Activated T-helper 1 cell treated with anti-CD3 and anti-CD28 coated beads, Interleukin-12 subunit alpha, Interleukin-12 subunit beta, Interleukin-2, Interleukin-4 antibody, amounts not matched to agents 30 ng/mL and 10 ng/mL and 1 ng/mL, durations not matched to agents 14 hours and 24 hours and 36 hours (primary cell): ENCODE measurements around the gene FAM234A. TPM values are rescaled to one million over a fixed set of nuclear protein-coding genes. Genes with fewer than 3 reads are reported as not detected.

Experiments used
- DNase-seq: peaks from one replicate; pipeline ENCODE4 v3.0.0; 2021; ENCODE audit warnings: low spot score
- H3K27ac Mint-ChIP-seq: one replicate; pipeline ENCODE4 v1.8.0; 2021; ENCODE audit warnings: mild to moderate bottlenecking, mixed read lengths
- H3K27me3 Mint-ChIP-seq: one replicate; pipeline ENCODE4 v1.8.0; 2022; ENCODE audit warnings: mild to moderate bottlenecking, moderate library complexity, mixed read lengths; ENCODE audit not compliant: insufficient read depth
- H3K36me3 Mint-ChIP-seq: one replicate; pipeline ENCODE4 v1.8.0; 2021; ENCODE audit warnings: low read depth, mixed read lengths
- H3K4me1 Mint-ChIP-seq: one replicate; pipeline ENCODE4 v1.8.0; 2021; ENCODE audit warnings: low read depth, mixed read lengths
- H3K4me3 Mint-ChIP-seq: one replicate; pipeline ENCODE4 v1.8.0; 2021; ENCODE audit warnings: mild to moderate bottlenecking, moderate library complexity, mixed read lengths
- H3K9me3 Mint-ChIP-seq: one replicate; pipeline ENCODE4 v1.8.0; 2021; ENCODE audit warnings: mixed read lengths
- intact Hi-C: fragments of 100-400 bp; cut with micrococcal nuclease; formaldehyde crosslinking; loops from one replicate; pipeline ENCODE4 v1.15.1; 2024
- total RNA-seq: library from RNA; stranded (reverse); gene quantifications from 2 replicates; pipeline ENCODE4 v1.2.3, GENCODE V29; 2022

FAM234A gene
- total RNA-seq, 1 donor from 2014 or later: 18.0 TPM

DNA sequence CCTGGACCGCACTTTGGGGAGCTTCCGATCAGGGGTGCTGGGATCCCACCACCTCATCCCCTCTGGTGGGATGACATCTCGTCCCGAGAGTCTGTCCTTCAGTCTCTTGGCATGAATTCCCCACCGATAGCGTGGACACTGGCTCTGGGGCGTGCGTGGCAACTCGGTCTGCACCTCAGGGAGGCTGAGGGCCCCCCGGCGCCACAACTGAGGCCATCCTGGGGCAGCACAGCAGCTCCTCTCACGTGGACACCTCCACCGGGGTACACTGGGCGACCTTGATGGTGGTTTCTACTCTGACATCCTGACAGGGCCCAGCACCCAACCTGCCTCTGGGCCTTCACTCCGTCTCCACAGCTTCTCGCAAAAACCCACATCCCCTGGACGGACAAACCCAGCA is 56.9 kb downstream of the FAM234A start:
- H3K9me3 Mint-ChIP-seq: no peaks in the 10 kb centered on the region
- no peaks in the 10 kb centered on the region for H3K27me3 Mint-ChIP-seq
- H3K4me1 Mint-ChIP-seq: no peaks in the 10 kb centered on the region
- H3K4me3 Mint-ChIP-seq: no peak overlapping the region
- DNase-seq: no peak
- no peak overlapping the region for H3K27ac Mint-ChIP-seq
- peaks cover 2% of the 10 kb centered on the region for H3K36me3 Mint-ChIP-seq
- intact Hi-C loops: no loop called here

DNA sequence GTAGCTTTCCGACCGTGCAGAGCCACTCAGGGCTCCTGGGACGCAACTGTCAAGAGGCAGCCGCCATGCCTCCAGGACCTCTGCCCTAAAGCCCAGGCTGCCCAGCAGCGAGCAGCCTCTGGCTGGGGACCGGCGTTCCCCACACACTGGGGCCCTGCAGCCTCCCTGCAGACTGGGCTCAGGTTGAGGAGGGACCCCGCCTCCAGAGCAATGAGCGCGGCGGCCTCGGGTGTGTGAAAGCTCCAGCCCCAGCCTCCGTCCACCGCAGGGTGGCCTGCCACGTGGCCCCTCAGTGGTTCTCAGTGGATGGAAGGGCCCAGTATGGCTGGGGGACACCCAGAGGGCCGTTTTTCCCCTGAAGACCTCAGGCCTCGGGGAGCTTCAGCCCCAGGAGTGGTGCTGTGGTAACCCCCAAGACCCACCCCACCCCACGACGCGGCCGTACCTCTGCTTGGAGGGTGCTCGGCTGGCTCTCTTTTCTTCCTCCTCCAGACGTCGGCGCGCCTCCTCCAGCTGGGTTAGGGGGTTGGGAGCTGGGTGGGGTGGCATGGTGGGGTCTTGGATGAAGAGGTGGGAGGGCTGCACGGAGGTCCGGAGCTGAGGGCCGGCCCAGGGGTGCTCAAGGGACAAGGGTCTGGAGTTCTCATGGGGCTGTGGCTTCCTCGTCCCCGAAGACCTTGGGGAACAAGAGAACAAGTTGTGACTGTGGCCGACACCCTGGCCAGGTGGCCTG is 58.6 kb downstream of the FAM234A start:
- Mint-ChIP-seq H3K4me1 (no peaks in the 10 kb centered on the region), H3K9me3 (no peaks in the 10 kb centered on the region), H3K4me3 (no peak overlapping the region), H3K27me3 (no peaks in the 10 kb centered on the region), H3K36me3 (peaks cover 2% of the 10 kb centered on the region), H3K27ac (no peak overlapping the region)
- intact Hi-C loops: no loop called here
- no peak for DNase-seq

DNA sequence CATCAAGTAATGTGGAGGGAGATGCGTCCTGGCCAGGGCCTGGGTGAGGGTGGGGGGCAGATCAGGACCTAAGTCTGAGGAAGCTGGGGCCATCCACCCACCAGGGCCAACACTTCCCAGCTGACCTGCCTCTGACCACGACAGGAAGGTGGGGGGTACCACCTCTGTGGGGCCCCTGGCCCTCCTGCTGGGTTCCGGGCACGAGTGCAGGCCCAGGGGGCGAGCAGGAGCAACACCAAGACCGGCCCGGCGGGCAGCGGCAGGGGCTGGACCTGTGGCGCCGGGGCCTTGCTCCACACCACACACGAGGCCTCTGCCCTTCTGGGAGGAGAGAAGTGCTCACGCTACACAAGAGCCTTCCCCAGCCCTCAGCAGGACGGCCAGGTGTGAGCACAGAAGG is 61.7 kb downstream of the FAM234A start:
- Mint-ChIP-seq H3K36me3 (peaks cover 2% of the 10 kb centered on the region), H3K27me3 (no peaks in the 10 kb centered on the region), H3K4me1 (no peaks in the 10 kb centered on the region), H3K27ac (no peak overlapping the region), H3K4me3 (no peak overlapping the region), H3K9me3 (no peaks in the 10 kb centered on the region)
- intact Hi-C loops: no loop called here
- no peak for DNase-seq

DNA sequence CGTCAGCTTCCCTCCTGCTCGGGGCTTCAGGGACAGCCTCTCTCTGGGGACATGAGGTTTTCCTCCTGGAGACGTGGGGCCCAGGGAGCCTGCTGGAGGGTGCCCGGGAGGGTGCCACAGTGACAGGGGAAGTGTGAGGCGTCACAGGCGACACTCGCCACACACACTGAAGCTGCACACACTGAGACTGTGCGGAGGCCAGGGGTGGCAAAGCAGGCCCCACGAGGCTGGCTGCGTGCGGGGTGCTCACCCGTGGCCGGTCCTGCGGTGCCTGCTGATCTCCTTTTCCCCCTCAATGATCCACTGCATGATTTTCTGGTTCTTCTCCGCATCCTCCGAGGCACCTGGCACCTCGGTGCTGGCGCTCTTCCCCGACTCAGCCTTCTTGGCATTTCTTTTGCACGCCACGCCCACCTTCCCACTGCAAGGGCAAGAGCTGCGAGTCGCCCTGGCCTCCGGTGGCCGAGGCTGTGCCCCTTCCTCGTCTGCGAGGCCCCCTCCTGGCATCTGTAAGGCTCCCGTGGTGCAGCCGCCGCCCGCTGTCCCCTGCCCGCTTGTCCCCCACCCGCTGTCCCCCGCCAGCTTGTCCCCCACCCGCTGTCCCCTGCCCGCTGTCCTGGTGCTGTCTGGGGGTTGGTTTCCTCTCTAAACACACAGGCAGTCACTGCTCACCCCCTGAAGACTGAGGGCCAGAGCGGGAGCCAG is 62.3 kb downstream of the FAM234A start:
- Mint-ChIP-seq H3K9me3 (no peaks in the 10 kb centered on the region), H3K36me3 (peaks cover 2% of the 10 kb centered on the region), H3K4me3 (no peak overlapping the region), H3K27ac (no peak overlapping the region), H3K4me1 (no peaks in the 10 kb centered on the region), H3K27me3 (no peaks in the 10 kb centered on the region)
- intact Hi-C loops: no loop called here
- DNase-seq: no peak

DNA sequence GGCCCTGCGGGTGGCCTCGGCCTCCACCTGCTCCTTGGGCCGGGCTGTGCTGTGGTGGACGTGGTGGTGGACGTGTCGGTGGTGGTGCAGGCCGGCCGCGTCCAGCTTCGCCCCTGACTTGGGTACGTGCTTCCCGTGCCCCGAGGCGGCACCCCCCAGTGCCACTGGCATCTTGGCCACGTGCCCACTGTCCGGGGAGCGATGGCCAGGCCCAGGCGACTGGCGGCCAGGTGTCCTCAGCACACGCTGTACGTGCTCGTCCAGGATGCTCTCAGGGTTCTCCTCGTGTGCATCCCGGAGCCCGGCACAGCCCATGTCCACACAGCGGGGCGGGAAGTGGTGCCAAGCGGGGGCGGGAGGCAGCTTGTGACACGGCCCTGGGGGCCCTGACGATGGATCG is 63.2 kb downstream of the FAM234A start:
- Mint-ChIP-seq H3K4me1 (no peaks in the 10 kb centered on the region), H3K4me3 (no peak overlapping the region), H3K36me3 (peaks cover 2% of the 10 kb centered on the region), H3K27me3 (no peaks in the 10 kb centered on the region), H3K9me3 (no peaks in the 10 kb centered on the region), H3K27ac (no peak overlapping the region)
- DNase-seq: no peak
- intact Hi-C loops: no loop called here

DNA sequence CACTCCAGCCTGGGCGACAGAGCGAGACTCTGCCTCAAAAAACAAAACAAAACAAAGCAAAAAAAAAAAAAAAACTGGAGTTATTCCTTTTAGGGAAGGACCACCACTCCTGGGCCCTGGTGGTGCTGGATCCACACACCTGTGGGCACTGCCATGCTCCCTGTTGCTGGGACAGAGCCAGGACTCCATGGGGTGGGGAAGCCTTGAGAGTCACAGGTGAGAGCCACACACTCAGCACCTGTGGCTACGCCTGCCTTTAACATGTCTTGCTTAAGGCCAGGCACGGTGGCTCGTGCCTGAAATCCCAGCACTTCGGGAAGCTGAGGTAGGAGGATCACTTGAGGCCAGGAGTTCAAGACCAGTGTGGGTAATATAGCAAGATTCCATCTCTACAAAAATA is 66.6 kb downstream of the FAM234A start:
- Mint-ChIP-seq H3K27ac (no peak overlapping the region), H3K36me3 (peaks cover 3% of the 10 kb centered on the region), H3K4me1 (no peaks in the 10 kb centered on the region), H3K27me3 (no peaks in the 10 kb centered on the region), H3K9me3 (no peaks in the 10 kb centered on the region), H3K4me3 (no peak overlapping the region)
- no peak for DNase-seq
- intact Hi-C loops: no loop called here

DNA sequence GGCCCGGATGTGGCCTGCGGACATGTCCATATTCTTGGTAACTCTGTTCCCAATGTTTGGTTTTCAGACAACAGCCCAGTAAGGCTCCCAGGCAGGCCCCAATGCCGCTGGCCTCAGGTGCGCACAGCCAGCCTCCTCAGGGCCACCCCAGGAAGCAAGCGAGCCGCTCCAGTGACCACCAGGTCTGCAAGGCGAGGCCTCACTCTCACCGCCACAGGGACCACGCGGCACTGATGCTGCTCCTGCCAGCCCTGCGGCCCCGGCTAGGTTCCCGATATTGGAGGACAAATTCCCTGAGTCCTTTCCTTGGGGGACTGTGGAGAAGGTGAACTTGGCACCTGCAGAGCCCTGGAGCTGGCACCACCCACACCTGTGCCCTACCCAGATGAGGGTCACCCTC is 67.3 kb downstream of the FAM234A start:
- Mint-ChIP-seq H3K27me3 (no peaks in the 10 kb centered on the region), H3K9me3 (no peaks in the 10 kb centered on the region), H3K27ac (no peak overlapping the region), H3K36me3 (peaks cover 3% of the 10 kb centered on the region), H3K4me1 (no peaks in the 10 kb centered on the region), H3K4me3 (no peak overlapping the region)
- intact Hi-C loops: no loop called here
- DNase-seq: no peak

DNA sequence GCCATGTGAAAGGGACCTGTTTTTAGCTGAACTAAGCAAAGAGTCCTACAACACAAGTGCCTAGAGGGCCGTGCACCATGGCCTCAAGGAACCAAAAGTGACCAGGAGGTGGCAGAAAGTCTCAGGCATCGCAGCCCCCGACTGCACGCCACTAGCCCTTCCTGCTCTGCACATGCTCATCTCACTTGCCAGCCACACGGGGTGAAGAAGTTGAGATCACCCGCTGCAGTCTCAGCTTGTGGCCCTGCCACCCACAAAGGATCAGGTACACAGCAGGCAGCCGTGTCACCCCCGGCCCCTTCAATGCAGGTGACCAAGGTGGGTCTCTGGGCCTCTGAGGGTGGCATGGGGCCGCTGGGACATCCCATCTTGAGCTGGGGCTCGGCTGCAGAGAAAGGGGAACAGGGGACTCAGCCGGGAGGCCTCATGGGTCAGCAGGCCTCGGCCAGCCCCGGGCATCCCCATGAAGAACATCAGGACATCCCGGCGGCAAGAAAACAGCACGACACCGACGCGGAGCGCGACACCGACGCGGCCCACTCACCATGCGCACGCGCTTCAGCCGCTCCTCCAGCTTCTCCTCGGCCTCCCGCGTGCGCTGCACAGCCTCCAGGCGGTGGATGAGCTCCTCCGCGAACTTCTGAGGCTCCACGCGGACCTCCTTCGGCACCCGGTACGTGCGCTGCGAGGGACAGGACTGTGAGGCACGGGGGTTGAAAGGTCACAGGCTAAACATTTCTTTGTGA is 69.3 kb downstream of the FAM234A start:
- no peak for DNase-seq
- H3K9me3 Mint-ChIP-seq: no peaks in the 10 kb centered on the region
- H3K27ac Mint-ChIP-seq: no peak overlapping the region
- H3K4me3 Mint-ChIP-seq: no peak overlapping the region
- no peaks in the 10 kb centered on the region for H3K27me3 Mint-ChIP-seq
- intact Hi-C loops: no loop called here
- H3K4me1 Mint-ChIP-seq: no peaks in the 10 kb centered on the region
- peaks cover 3% of the 10 kb centered on the region for H3K36me3 Mint-ChIP-seq

DNA sequence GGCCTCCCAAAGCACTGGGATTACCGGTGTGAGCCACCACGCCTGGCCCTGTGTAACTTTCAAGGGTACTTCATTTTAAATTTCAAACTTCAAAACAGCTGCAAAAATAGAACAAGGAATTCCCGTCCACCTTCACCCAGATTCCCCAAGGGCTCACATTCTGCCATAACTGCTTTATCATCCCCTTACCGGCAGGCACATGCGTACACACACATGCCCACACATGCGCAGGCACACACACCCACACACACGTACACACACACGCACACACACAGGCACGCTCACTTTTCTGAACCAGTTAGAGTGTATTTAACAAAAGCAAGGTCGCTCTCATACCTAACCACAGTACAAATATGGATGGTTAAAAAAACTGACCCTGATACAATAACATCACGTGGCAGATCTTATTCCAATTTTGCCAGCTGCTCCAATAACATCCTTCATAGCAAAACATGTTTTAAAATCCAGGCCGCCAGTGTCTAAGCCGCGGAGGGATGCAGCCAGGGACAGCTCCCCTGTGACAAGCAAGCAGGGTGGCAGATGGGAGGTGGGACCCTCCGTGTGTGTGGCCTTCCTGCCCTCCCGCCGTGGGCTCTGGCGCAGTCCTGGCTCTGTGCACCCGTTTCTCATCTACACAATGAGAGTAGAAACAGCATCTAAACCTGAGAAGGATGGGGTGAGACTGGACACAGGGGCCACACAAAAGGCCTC is 71.5 kb downstream of the FAM234A start:
- intact Hi-C loops: no loop called here
- Mint-ChIP-seq H3K4me3 (no peak overlapping the region), H3K36me3 (peaks cover 6% of the 10 kb centered on the region), H3K4me1 (peaks cover 6% of the 10 kb centered on the region), H3K9me3 (no peaks in the 10 kb centered on the region), H3K27ac (no peak overlapping the region), H3K27me3 (no peaks in the 10 kb centered on the region)
- DNase-seq: no peak

DNA sequence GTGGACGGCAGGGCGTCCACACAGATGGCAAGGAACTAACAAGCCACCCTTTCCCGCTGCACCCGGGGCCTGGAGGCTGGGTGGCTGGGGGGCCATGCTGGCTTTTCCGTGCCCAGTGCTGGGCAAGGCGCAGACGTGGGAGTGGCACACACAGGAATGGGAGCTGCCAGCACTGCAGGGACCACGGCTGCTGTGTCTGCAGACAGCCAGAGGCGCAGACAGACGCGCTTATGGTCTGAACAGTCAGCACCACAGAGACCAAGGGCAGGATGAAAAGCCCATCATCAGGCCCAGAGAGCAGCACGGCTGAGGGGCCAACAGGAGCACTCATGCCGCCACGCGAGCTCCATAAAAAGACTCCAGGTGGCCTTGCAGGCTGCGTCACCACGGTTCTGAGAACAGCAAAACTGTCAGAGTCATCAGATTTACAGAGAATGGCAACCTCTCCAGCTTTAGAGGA is 72.3 kb downstream of the FAM234A start:
- Mint-ChIP-seq H3K9me3 (no peaks in the 10 kb centered on the region), H3K36me3 (peaks cover 6% of the 10 kb centered on the region), H3K27me3 (no peaks in the 10 kb centered on the region), H3K4me3 (no peak overlapping the region), H3K27ac (no peak overlapping the region), H3K4me1 (peaks cover 6% of the 10 kb centered on the region)
- intact Hi-C loops: no loop called here
- DNase-seq: no peak

DNA sequence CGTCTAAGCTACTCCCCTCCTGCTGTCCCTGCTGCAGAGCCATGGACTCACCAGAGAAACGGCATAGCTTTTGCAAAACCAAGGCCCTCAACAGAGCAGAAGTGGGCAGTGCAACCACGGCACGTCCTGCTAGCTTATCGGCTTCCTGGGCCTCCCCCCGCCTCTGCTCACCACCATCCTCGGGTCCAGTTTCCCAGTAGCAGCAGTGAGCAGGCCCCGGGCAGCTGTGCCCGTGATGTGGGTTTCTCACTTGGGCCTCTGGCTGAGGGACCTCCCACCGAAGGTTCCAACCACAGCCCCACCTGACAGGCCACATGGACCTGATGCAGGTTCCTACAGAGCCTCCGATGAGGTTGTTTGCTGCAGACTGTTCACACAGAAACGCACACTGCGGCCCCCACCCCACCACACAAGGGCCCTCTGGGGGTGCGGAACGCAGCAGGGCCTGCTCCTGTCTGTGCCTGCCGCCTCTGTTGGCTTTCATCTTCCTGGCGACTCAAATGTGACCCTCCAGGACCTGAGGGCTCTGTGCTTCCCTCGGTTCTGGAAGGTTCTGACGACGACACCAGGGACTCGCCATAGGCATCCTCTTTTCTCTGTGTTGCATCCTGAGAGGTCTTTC is 73.2 kb downstream of the FAM234A start:
- peaks cover 6% of the 10 kb centered on the region for H3K4me1 Mint-ChIP-seq
- H3K9me3 Mint-ChIP-seq: no peaks in the 10 kb centered on the region
- no peak overlapping the region for H3K4me3 Mint-ChIP-seq
- no peak overlapping the region for H3K27ac Mint-ChIP-seq
- intact Hi-C loops: no loop called here
- DNase-seq: no peak
- H3K36me3 Mint-ChIP-seq: peaks cover 7% of the 10 kb centered on the region
- H3K27me3 Mint-ChIP-seq: no peaks in the 10 kb centered on the region

DNA sequence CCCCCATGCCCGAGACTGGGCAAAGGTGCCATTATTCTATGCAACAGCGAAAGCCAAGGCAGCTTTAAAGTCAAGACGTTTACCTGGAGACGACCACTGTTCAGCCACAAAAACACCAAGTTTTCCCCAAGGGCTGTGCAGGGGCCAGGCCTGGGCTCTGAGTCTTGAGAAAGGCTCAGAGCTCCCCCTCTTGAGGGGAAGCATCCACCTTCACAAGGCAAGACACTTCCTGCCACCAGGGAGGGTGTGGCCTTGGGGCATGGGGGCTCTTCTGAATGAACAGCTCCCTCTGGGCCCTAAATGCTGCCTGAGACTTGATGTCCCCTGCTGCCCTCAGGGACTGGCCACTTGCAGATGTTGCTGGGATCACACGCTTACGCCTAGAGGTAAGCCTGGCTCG is 74.9 kb downstream of the FAM234A start:
- Mint-ChIP-seq H3K4me1 (peaks cover 6% of the 10 kb centered on the region), H3K27ac (no peak overlapping the region), H3K27me3 (no peaks in the 10 kb centered on the region), H3K9me3 (no peaks in the 10 kb centered on the region), H3K4me3 (no peak overlapping the region), H3K36me3 (peaks cover 7% of the 10 kb centered on the region)
- intact Hi-C loops: no loop called here
- no peak for DNase-seq
